ENCODE measurements around the gene DCDC2B. TPM values are rescaled to one million over a fixed set of nuclear protein-coding genes. Genes with fewer than 3 reads are reported as not detected.

DCDC2B gene
- total and polyA plus RNA-seq, 2 experiments from 2014 or later, result 0.21 TPM; not detected in 1

GRCh38 chr1:32228771-32229170 is 19.9 kb downstream of the DCDC2B start:
- Mint-ChIP-seq H3K36me3 (ENCODE audit: low read depth) (peaks cover 81% of the 10 kb centered on the region), H3K4me3 (no peak overlapping the region), H3K4me1 (peaks cover 8% of the 10 kb centered on the region), H3K27ac (no peak overlapping the region), H3K27me3 (ENCODE audit: insufficient read depth, low read depth, poor library complexity) (peaks cover 3% of the 10 kb centered on the region), H3K9me3 (no peaks in the 10 kb centered on the region)
- TF ChIP-seq JUNB (IDR thresholded peaks at IDR 0.05; ENCODE audit: unreplicated experiment) (no peak), ZNF114 (CRISPR knock-in tag; IDR thresholded peaks at IDR 0.05) (no peak), NANOG (IDR thresholded peaks at IDR 0.05; ENCODE audit: borderline replicate concordance) (no peak), CTCF (conservative IDR thresholded peaks at IDR 0.05; ENCODE audit: low read depth in 2 of 2) (no peak), ZNF331 (CRISPR knock-in tag; IDR thresholded peaks at IDR 0.05; ENCODE audit: low read depth) (no peak), EZH2 (IDR thresholded peaks at IDR 0.05; ENCODE audit: low read depth, unreplicated experiment) (no peak), EZH2phosphoT487 (IDR thresholded peaks at IDR 0.05; ENCODE audit: unreplicated experiment) (no peak), ZNF462 (CRISPR knock-in tag; IDR thresholded peaks at IDR 0.05) (no peak), POLR2AphosphoS5 (IDR thresholded peaks at IDR 0.05; ENCODE audit: low read depth) (no peak), STAT1 (IDR thresholded peaks at IDR 0.05; ENCODE audit: unreplicated experiment) (no peak), ETS1 (IDR thresholded peaks at IDR 0.05) (no peak), REST (IDR thresholded peaks at IDR 0.05; ENCODE audit: unreplicated experiment) (no peak), CREB1 (CRISPR knock-in tag; IDR thresholded peaks at IDR 0.05; ENCODE audit: low read depth) (no peak)
- DNase-seq (ENCODE audit: low spot score) (no peak), ATAC-seq (no peak)
- H3K4me3 ChIP-seq, result no peak overlapping the region
- no peaks in the 10 kb centered on the region for H3K4me1 ChIP-seq (ENCODE audit: insufficient read depth)
- peaks cover 64% of the 10 kb centered on the region for H3K36me3 ChIP-seq (ENCODE audit: insufficient read depth)
- no peak overlapping the region for H3K4me2 ChIP-seq
- peaks cover 9% of the 10 kb centered on the region for H3K79me2 ChIP-seq (replicated peaks; ENCODE audit: insufficient read depth)
- no peaks in the 10 kb centered on the region for H3K9me2 ChIP-seq (ENCODE audit: insufficient read depth)
- no peak overlapping the region for H3K27ac ChIP-seq (ENCODE audit: low read depth)
- peaks cover 24% of the 10 kb centered on the region for H3F3A ChIP-seq (replicated peaks; ENCODE audit: low read depth)
- H4K20me1 ChIP-seq (replicated peaks; ENCODE audit: insufficient read depth), result peaks cover 5% of the 10 kb centered on the region
- no peaks in the 10 kb centered on the region for H3K27me3 ChIP-seq (ENCODE audit: insufficient read depth)
- no peak overlapping the region for H2AFZ ChIP-seq

All from GM23338 (cell line).